Hematopoietic multipotent progenitor cell treated with erythropoietin and hydrocortisone succinate and interleukin-3 and kit ligand, for 6 days (in vitro differentiated cells): Measurements from ENCODE around the gene VAV2.

ENCODE experiments used
- DNase-seq: peaks from one replicate; pipeline ENCODE4 v3.0.0-alpha.2; 2015

Gene VAV2

DNA sequence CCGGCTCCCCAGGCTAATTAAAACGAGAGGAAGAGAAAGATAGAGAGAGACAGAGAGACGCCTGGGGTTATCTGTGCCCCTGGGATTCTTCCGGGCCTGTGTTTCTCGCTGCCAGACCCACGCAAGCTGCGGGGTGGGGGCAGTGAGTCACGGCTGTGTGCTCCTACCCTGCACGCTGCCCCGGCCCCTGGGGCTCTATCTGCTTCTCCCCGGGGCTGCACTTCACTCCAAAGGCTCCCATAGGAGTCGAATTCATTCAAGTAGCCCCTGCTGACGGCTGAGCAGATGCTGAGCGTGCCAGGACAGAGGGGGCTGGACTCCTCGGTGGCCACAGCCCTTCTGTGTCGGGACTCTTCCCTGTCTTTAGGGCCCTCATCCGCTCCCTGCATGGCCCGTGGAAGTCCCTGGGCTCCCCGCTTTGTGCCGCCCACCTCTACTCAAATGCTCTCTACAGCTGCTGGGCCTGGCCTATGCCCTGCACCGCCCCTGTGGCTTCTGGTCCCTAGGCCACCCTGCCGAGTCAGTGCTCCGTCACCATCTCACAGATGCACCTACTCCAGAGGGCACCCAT, 276.7 kb downstream of the VAV2 start:
- no peak for DNase-seq

DNA sequence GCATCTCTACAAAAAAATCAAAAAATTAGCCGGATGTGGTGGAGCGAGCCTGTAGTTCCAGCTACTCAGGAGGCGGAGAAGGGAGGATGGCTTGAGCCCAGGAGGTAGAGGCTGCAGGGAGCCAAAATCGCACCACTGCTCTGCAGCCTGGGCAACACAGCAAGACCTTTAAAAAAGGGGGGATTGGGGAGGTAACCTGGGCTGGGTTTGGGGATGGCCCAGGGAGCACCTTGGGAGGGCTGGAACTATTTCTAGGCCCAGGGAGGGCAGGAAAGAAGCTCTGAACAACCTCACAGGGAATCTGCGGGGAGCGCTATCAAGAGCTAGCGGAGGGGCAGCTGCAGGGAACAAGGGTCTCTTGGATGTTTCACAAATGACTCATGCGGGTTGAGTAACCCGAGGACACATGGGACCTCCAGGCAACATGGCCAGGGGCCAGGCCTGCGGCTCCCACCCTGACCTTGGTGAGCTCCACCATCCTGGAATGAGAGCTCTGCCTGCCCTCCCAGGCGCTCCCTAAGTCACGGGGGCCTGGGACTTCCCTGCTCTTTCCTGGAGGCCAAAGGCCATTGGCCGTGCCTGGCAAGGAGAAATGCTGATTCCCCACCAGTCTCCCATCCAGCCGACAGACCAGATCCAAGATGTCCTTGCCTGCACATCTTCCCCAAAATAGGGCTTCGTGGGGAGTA, 277.4 kb downstream of the VAV2 start:
- no peak for DNase-seq

GRCh38 chr9:133713960-133714495, 278.1 kb downstream of the VAV2 start:
- no peak for DNase-seq

DNA sequence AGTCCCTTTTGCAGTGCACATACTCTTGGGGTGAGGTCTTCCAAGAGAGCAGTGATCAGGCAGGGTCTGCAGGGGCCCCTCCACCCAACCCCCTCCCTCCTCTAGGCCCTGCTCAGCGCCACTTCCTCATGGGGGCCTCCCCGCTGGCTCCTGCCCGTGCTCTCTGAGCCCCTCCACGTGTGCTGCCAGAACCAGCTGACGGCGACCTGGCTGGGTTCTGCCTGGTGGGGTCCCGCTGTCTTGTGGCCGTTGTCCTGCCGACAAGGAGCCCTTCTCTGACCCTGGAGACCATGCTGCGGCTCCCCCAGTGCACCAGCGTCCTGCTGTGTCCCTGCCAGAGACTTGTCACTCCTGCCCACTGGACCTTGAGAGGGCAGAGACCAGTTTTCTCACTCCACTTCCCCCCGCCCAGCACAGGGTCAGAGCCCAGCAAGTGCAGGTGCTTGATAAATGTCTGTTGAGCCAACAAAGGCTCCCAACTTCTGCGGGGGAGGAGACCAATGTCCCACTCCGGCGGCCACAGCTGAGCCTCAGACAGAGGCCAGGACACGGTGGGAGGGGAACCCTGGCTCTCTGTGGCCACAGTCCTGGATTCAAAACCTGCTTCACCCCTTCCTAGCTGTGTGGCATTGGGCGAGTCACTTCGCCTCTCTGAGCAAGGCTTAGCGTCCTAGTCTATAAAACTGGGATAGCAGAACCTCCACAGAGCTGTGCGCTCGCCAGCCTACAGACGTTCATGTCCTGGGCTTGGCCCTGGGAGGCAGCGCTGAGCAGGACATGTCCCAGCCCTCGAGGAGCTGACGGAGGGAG, 278.8 kb downstream of the VAV2 start:
- no peak for DNase-seq

DNA sequence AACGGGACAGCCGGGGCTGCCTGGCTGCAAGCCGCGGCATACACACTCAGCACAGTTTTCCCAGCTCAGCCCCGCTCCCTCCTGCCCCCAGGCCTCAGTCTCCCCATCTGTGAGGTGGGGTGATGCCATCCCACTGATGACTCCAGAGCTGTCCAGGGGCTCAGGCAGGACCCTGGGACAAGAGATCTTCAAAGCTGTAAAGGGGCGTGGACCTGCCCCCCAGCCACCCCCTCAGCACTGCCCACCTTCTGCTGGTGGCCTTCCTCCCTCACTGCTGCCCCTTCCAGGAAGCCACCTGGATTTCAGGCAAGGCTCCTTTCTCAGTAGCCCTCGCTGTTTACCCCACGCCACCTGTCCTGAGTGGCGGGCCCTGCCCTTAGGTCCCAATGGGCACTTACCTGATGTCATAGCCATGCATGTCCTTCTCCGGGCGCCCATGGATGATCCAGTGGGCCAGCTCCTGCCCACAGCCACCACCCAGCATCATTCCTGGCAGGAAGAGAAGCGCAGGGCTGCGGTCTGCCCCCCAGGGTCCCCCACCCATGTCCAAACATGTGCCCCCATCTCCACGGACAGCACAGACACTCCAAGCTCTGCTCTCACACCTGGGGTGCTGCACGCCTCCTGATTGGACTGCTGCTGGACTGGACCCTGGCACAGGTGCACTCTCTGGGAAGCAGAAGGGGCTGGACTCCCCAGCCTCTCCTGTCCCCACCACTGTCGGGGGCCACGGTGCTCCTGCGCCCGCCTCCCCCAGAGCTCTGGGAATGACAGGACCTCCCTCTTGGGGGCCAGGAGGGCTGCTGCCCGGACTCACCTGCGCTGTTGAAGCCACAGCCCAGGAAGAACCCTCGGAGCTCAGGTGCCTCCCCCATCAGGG, 279.7 kb downstream of the VAV2 start:
- no peak for DNase-seq
